ENCODE results near the gene CAVIN2. TPM values are rescaled to one million over a fixed set of nuclear protein-coding genes. Genes with fewer than 3 reads are reported as not detected.

The CAVIN2 gene
- polyA plus RNA-seq, 1 of the 3 experiments (the other 2 are of a cell fraction), result 1.5 TPM

- TF ChIP-seq FOXM1 (IDR thresholded peaks at IDR 0.05; ENCODE audit: low read depth), result no peak
- TF ChIP-seq YY1 (IDR thresholded peaks at IDR 0.05; ENCODE audit: low read depth), result no peak
- no peak for TF ChIP-seq MXI1 (IDR thresholded peaks at IDR 0.05; ENCODE audit: low read depth, low read length)
- no peaks in the 10 kb centered on the region for H3K27me3 ChIP-seq (ENCODE audit: insufficient read depth)
- CTCF ChIA-PET, result interaction anchor here (2.5 kb wide), 1 partner anchor 26 kb away, joined by 12 read pairs; no protein-coding TSS in a partner anchor
These were observed 8.4 kb downstream of the CAVIN2 start for GRCh38 chr2:191838526-191838925.

GRCh38 chr2:191836853-191837769 lies 9.8 kb downstream of the CAVIN2 start:
- H3K9me2 ChIP-seq, result no peaks in the 10 kb centered on the region
- no peak overlapping the region for H3K9ac ChIP-seq
- ChIA-PET POLR2A (no interaction called here), CTCF (interaction anchor here (1.0 to 2.2 kb wide), 3 partner anchors 25 to 325 kb away, joined by 3 to 9 read pairs (median 8); no protein-coding TSS in a partner anchor)
- H3K27me3 ChIP-seq (ENCODE audit: insufficient read depth), result no peaks in the 10 kb centered on the region
- no peaks in the 10 kb centered on the region; a peak in 1 of 4 replicates for H3K4me1 ChIP-seq (ENCODE audit: control insufficient read depth in 1 of 2, insufficient read depth in 2 of 2, low read depth in 1 of 2, low read length in 1 of 2)
- H3K36me3 ChIP-seq (replicated peaks in 1 of 2; ENCODE audit: control insufficient read depth in 1 of 2, insufficient read depth in 2 of 2, low read length in 1 of 2), result no peaks in the 10 kb centered on the region
- H3K79me2 ChIP-seq (ENCODE audit: insufficient read depth), result no peaks in the 10 kb centered on the region
- 92% methylated on average over 9 of the region's 9 CpGs for WGBS (ENCODE audit: low lambda C conversion rate)
- no peaks in the 10 kb centered on the region; the same call in 1 of the 2 replicates for H3K9me3 ChIP-seq
- peaks cover 13% of the 10 kb centered on the region for H3F3A ChIP-seq (replicated peaks; ENCODE audit: insufficient read depth)
- no peak overlapping the region for H3K27ac ChIP-seq (ENCODE audit: low read depth in 2 of 2, low read length in 1 of 2)
- H3K4me3 ChIP-seq (ENCODE audit: low read depth in 2 of 2, low read length in 1 of 2), result no peak overlapping the region
- H4K20me1 ChIP-seq (ENCODE audit: insufficient read depth), result no peaks in the 10 kb centered on the region
- H2AFZ ChIP-seq (ENCODE audit: low read depth), result no peak overlapping the region
- no peak for DNase-seq
- no peak overlapping the region for H3K4me2 ChIP-seq
- no peak for TF ChIP-seq MXI1 (IDR thresholded peaks at IDR 0.05; ENCODE audit: low read depth, low read length)

More at GRCh38 chr2:191838526-191838925, 8.4 kb downstream of the CAVIN2 start:
- H3K79me2 ChIP-seq (ENCODE audit: insufficient read depth), result no peaks in the 10 kb centered on the region
- no peak for DNase-seq
- H3K9me3 ChIP-seq, result no peaks in the 10 kb centered on the region; the same call in 1 of the 2 replicates
- H3K4me3 ChIP-seq (ENCODE audit: low read depth in 2 of 2, low read length in 1 of 2), result no peak overlapping the region
- H4K20me1 ChIP-seq (ENCODE audit: insufficient read depth), result no peaks in the 10 kb centered on the region
- no peak overlapping the region for H2AFZ ChIP-seq (ENCODE audit: low read depth)
- WGBS (ENCODE audit: low lambda C conversion rate), result 75% methylated on average over 4 of the region's 4 CpGs
- H3F3A ChIP-seq (replicated peaks; ENCODE audit: insufficient read depth), result peaks cover 13% of the 10 kb centered on the region
- no peaks in the 10 kb centered on the region; a peak in 1 of 4 replicates for H3K4me1 ChIP-seq (ENCODE audit: control insufficient read depth in 1 of 2, insufficient read depth in 2 of 2, low read depth in 1 of 2, low read length in 1 of 2)
- H3K4me2 ChIP-seq, result no peak overlapping the region
- H3K9ac ChIP-seq, result no peak overlapping the region
- no peaks in the 10 kb centered on the region for H3K9me2 ChIP-seq
- no peaks in the 10 kb centered on the region for H3K36me3 ChIP-seq (replicated peaks in 1 of 2; ENCODE audit: control insufficient read depth in 1 of 2, insufficient read depth in 2 of 2, low read length in 1 of 2)
- no peak overlapping the region for H3K27ac ChIP-seq (ENCODE audit: low read depth in 2 of 2, low read length in 1 of 2)
- POLR2A ChIA-PET, result no interaction called here

GRCh38 chr2:191836471-191836852 lies 10.4 kb downstream of the CAVIN2 start:
- H3K4me3 ChIP-seq (ENCODE audit: low read depth in 2 of 2, low read length in 1 of 2), result no peak overlapping the region
- no peak for DNase-seq
- H3K4me1 ChIP-seq (ENCODE audit: control insufficient read depth in 1 of 2, insufficient read depth in 2 of 2, low read depth in 1 of 2, low read length in 1 of 2), result no peaks in the 10 kb centered on the region; a peak in 1 of 4 replicates
- ChIA-PET CTCF (interaction anchor here (0.8 to 2.2 kb wide), 3 partner anchors 24 to 326 kb away, joined by 3 to 9 read pairs (median 8); no protein-coding TSS in a partner anchor), POLR2A (no interaction called here)
- H3F3A ChIP-seq (replicated peaks; ENCODE audit: insufficient read depth), result peaks cover 13% of the 10 kb centered on the region
- no peaks in the 10 kb centered on the region for H3K79me2 ChIP-seq (ENCODE audit: insufficient read depth)
- no peaks in the 10 kb centered on the region for H3K27me3 ChIP-seq (ENCODE audit: insufficient read depth)
- H3K9me2 ChIP-seq, result no peaks in the 10 kb centered on the region
- H3K27ac ChIP-seq (ENCODE audit: low read depth in 2 of 2, low read length in 1 of 2), result no peak overlapping the region
- H3K4me2 ChIP-seq, result no peak overlapping the region
- no peaks in the 10 kb centered on the region; the same call in 1 of the 2 replicates for H3K9me3 ChIP-seq
- no peak overlapping the region for H3K9ac ChIP-seq
- no peaks in the 10 kb centered on the region for H3K36me3 ChIP-seq (replicated peaks in 1 of 2; ENCODE audit: control insufficient read depth in 1 of 2, insufficient read depth in 2 of 2, low read length in 1 of 2)
- 95% methylated on average over 11 of the region's 11 CpGs for WGBS (ENCODE audit: low lambda C conversion rate)
- no peak overlapping the region for H2AFZ ChIP-seq (ENCODE audit: low read depth)
- H4K20me1 ChIP-seq (ENCODE audit: insufficient read depth), result no peaks in the 10 kb centered on the region
- TF ChIP-seq FOSL2 (IDR thresholded peaks at IDR 0.05; ENCODE audit: borderline replicate concordance, low read depth), result no peak
- no peak for TF ChIP-seq RAD21 (IDR thresholded peaks at IDR 0.05; ENCODE audit: low read length)
- no peak for TF ChIP-seq CTCF (IDR thresholded peaks at IDR 0.05)
- no peak for TF ChIP-seq EP300 (IDR thresholded peaks at IDR 0.05; ENCODE audit: borderline replicate concordance in 1 of 2, low read depth in 1 of 2, low read length in 1 of 2)
- no peak for TF ChIP-seq TAF1 (IDR thresholded peaks at IDR 0.05; ENCODE audit: borderline replicate concordance, low read depth, low read length)
- no peak for TF ChIP-seq ZBTB33 (IDR thresholded peaks at IDR 0.05; ENCODE audit: borderline replicate concordance, low read depth)
- TF ChIP-seq MEF2A (IDR thresholded peaks at IDR 0.05; ENCODE audit: borderline replicate concordance, low read depth), result no peak
- no peak for TF ChIP-seq IRF3 (IDR thresholded peaks at IDR 0.05; ENCODE audit: low read depth, low read length)
- TF ChIP-seq GATA2 (CRISPR knock-in tag; IDR thresholded peaks at IDR 0.05), result no peak
- no peak for TF ChIP-seq PBX3 (IDR thresholded peaks at IDR 0.05)

Measured in SK-N-SH (cell line).